ENCODE measurements around the gene APLP2.

GRCh38 chr11:130157840-130158239, 88.1 kb downstream of the APLP2 start:
- TF ChIP-seq CTCF (conservative IDR thresholded peaks at IDR 0.05 in 1 of 2, IDR thresholded peaks at IDR 0.05 in 1 of 2; ENCODE audit: low read depth in 1 of 2, low read length in 2 of 2) = no peak
- no peak for TF ChIP-seq EZH2 (IDR thresholded peaks at IDR 0.05; ENCODE audit: low read length, missing control alignments)
